Panc1 (cell line): ENCODE measurements around the gene GABRG3. TPM values are rescaled to one million over a fixed set of nuclear protein-coding genes. Genes with fewer than 3 reads are reported as not detected.

Experiments
- ATAC-seq: fragments of 200-7000 bp; cut with Tn5 transposase; 2 replicates; pipeline ENCODE4 v1.9.1; 2020; ENCODE audit warnings: mild to moderate bottlenecking, moderate library complexity
- BruUV-seq: library from RNA; stranded (reverse); fragments of 400-500 nt; replicated peaks from 2 replicates; lab custom pipeline; 2021; lab: Mats Ljungman, UMichigan
- CTCF ChIA-PET: fragments of 300-600 bp; sonication (Branson Sonifier 250); formaldehyde crosslinking; loops from one replicate; lab custom pipeline; 2022; ENCODE audit warnings: antibody characterized with exemption; lab: Charles Lee
- POLR2A ChIA-PET: fragments of 300-600 bp; sonication (Branson Sonifier 250); formaldehyde crosslinking; loops from one replicate; lab custom pipeline; 2022; ENCODE audit warnings: antibody characterized with exemption; lab: Charles Lee
- DNase-seq: peaks from one replicate; pipeline ENCODE4 v3.0.0-alpha.2; 2010; ENCODE audit warnings: low read depth, low spot score
- H3K27ac ChIP-seq: 2 replicates; pipeline ENCODE4 v1.5.1; 2011; ENCODE audit warnings: mild to moderate bottlenecking, low read length, inconsistent platforms
- H3K27me3 ChIP-seq: fragments of 200-500 bp; sonication (Bioruptor generic); 2 replicates; pipeline ENCODE4 v1.6.0; 2014; ENCODE audit warnings: low read length, inconsistent platforms; ENCODE audit not compliant: control insufficient read depth, insufficient read depth
- H3K36me3 ChIP-seq: fragments of 200-500 bp; sonication (Bioruptor generic); 2 replicates; pipeline ENCODE4 v1.5.1; 2014; ENCODE audit warnings: inconsistent platforms, mild to moderate bottlenecking, low read length, moderate library complexity; ENCODE audit not compliant: control insufficient read depth, insufficient read depth
- H3K4me1 ChIP-seq: 2 replicates; pipeline ENCODE4 v1.5.1; 2011; ENCODE audit warnings: inconsistent platforms, mild to moderate bottlenecking, low read length, moderate library complexity; ENCODE audit not compliant: control insufficient read depth, insufficient read depth
- H3K4me3 ChIP-seq, 2 experiments: 2 replicates each; pipeline ENCODE4 v1.5.1; 2011 to 2012; ENCODE audit warnings: low read depth in 2 of 2, low read length in 2 of 2, mild to moderate bottlenecking in 2 of 2, inconsistent platforms in 1 of 2, moderate library complexity in 1 of 2
- H3K9me3 ChIP-seq: fragments of 200-500 bp; sonication (Bioruptor generic); 2 replicates; pipeline ENCODE4 v1.5.1; 2014; ENCODE audit warnings: low read depth, mild to moderate bottlenecking, inconsistent platforms, low read length, moderate library complexity; ENCODE audit not compliant: control insufficient read depth, insufficient read depth
- CTCF ChIP-seq: fragments of 450-650 bp; IDR thresholded peaks from 2 replicates; pipeline ENCODE4 v1.5.1; 2017; ENCODE audit warnings: mild to moderate bottlenecking
- POLR2AphosphoS5 ChIP-seq: IDR thresholded peaks from 2 replicates; pipeline ENCODE4 v1.6.1; 2012; ENCODE audit warnings: mild to moderate bottlenecking, low read depth, low read length, moderate library complexity
- REST ChIP-seq, 2 experiments: IDR thresholded peaks; 2 replicates each; pipeline ENCODE4 v1.6.1; 2011 to 2012; ENCODE audit warnings: low read depth in 2 of 2, control low read depth in 1 of 2, low read length in 1 of 2, mild to moderate bottlenecking in 1 of 2, moderate library complexity in 1 of 2; ENCODE audit not compliant: insufficient read depth in 1 of 2
- SIN3A ChIP-seq: IDR thresholded peaks from 2 replicates; pipeline ENCODE4 v1.6.1; 2012; ENCODE audit warnings: low read depth, mild to moderate bottlenecking, low read length, moderate library complexity, borderline replicate concordance; ENCODE audit not compliant: insufficient read depth
- TCF7L2 ChIP-seq: IDR thresholded peaks from 2 replicates; pipeline ENCODE4 v1.6.1; 2011; ENCODE audit warnings: mild to moderate bottlenecking, low read depth, low read length, inconsistent platforms
- in situ Hi-C: cut with HindIII; loops from 2 replicates; pipeline ENCODE4 v1.10.0; 2016; ENCODE audit warnings: low sequenced_read_pairs, low pct_unique_long_range_greater_than_20kb
- intact Hi-C: fragments of 100-400 bp; cut with micrococcal nuclease; formaldehyde crosslinking; loops from one replicate; pipeline ENCODE4 v1.10.0; 2022; ENCODE audit not compliant: unreplicated experiment
- total RNA-seq: library from RNA; stranded (reverse); gene quantifications from one replicate; pipeline ENCODE4 v1.2.1, GENCODE V29; 2021; ENCODE audit not compliant: unreplicated experiment

GABRG3 gene
- total RNA-seq, 1 experiment from 2014 or later = not detected

GRCh38 chr15:27360316-27360715, 389.3 kb downstream of the GABRG3 start:
- no peak for DNase-seq
- CTCF ChIA-PET = no interaction called here
- no peaks in the 10 kb centered on the region for H3K36me3 ChIP-seq
- no peak overlapping the region for H3K27ac ChIP-seq
- no peak overlapping the region for H3K4me3 ChIP-seq
- no peak for TF ChIP-seq POLR2AphosphoS5
- no peak for TF ChIP-seq REST (IDR thresholded peaks at IDR 0.05; ENCODE audit: insufficient read depth in 1 of 2, low read depth in 2 of 2, low read length in 1 of 2)
- no peak for TF ChIP-seq CTCF
- TF ChIP-seq SIN3A = no peak
- no peak for TF ChIP-seq TCF7L2
- intact Hi-C loops (no loop called here), in situ Hi-C loops (no loop called here)
- ATAC-seq = no peak
- no peaks in the 10 kb centered on the region for H3K9me3 ChIP-seq
- BruUV-seq = no TSS peak
- no peaks in the 10 kb centered on the region for H3K27me3 ChIP-seq
- H3K4me1 ChIP-seq = no peaks in the 10 kb centered on the region
- POLR2A ChIA-PET = no interaction called here

- ChIA-PET POLR2A (no interaction called here), CTCF (interaction anchor here (0.6 kb wide), 1 partner anchor 15 kb away, joined by 6 read pairs; no protein-coding TSS in a partner anchor)
- no peak for TF ChIP-seq TCF7L2
- TF ChIP-seq POLR2AphosphoS5 = no peak
- TF ChIP-seq REST (IDR thresholded peaks at IDR 0.05; ENCODE audit: insufficient read depth in 1 of 2, low read depth in 2 of 2, low read length in 1 of 2) = no peak
- TF ChIP-seq CTCF = no peak
- TF ChIP-seq SIN3A = no peak
- H3K27me3 ChIP-seq = no peaks in the 10 kb centered on the region
- intact Hi-C loops (no loop called here), in situ Hi-C loops (no loop called here)
- no TSS peak for BruUV-seq
- no peak overlapping the region for H3K4me3 ChIP-seq
- DNase-seq (no peak), ATAC-seq (no peak)
- no peaks in the 10 kb centered on the region for H3K36me3 ChIP-seq
- no peaks in the 10 kb centered on the region for H3K9me3 ChIP-seq
- no peaks in the 10 kb centered on the region for H3K4me1 ChIP-seq
- no peak overlapping the region for H3K27ac ChIP-seq
Measured at GRCh38 chr15:27361438-27361837, 390.5 kb downstream of the GABRG3 start.
